Smooth muscle cell (in vitro differentiated cells): ENCODE measurements around the gene AKAP5. TPM values are rescaled to one million over a fixed set of nuclear protein-coding genes. Genes with fewer than 3 reads are reported as not detected.
"Not testable (repeated sequence)": the region's sequence is repeated elsewhere in the genome, so short reads cannot be mapped to it uniquely, and the experiment has no call there.

ENCODE experiments used
- DNase-seq: peaks from one replicate; lab custom pipeline; 2025; ENCODE audit not compliant: unreplicated experiment; lab: John Stamatoyannopoulos, UW
- H2AFZ ChIP-seq: fragments of 200-600 bp; sonication (generic); 2 replicates; pipeline ENCODE4 v1.6.0; 2016; ENCODE audit warnings: antibody characterized with exemption, low read depth, mild to moderate bottlenecking
- H3F3A ChIP-seq: fragments of 200-600 bp; sonication (generic); 2 replicates; pipeline ENCODE4 v1.6.0; 2017; ENCODE audit warnings: antibody characterized with exemption, low read depth
- H3K27ac ChIP-seq: fragments of 200-600 bp; sonication (generic); 2 replicates; pipeline ENCODE4 v1.5.1; 2016; ENCODE audit warnings: low read depth, mild to moderate bottlenecking
- H3K27me3 ChIP-seq: fragments of 200-600 bp; sonication (generic); 2 replicates; pipeline ENCODE4 v1.6.1; 2016; ENCODE audit warnings: low read depth, mild to moderate bottlenecking
- H3K36me3 ChIP-seq: fragments of 200-600 bp; sonication (generic); 2 replicates; pipeline ENCODE4 v1.5.1; 2016; ENCODE audit warnings: low read depth
- H3K4me1 ChIP-seq: fragments of 200-600 bp; sonication (generic); 2 replicates; pipeline ENCODE4 v1.5.1; 2016; ENCODE audit warnings: low read depth
- H3K4me2 ChIP-seq: fragments of 200-600 bp; sonication (generic); 2 replicates; pipeline ENCODE4 v1.6.0; 2016; ENCODE audit warnings: mild to moderate bottlenecking
- H3K4me3 ChIP-seq: fragments of 200-600 bp; sonication (generic); 2 replicates; pipeline ENCODE4 v1.5.1; 2016; ENCODE audit warnings: mild to moderate bottlenecking
- H3K79me2 ChIP-seq: fragments of 200-600 bp; sonication (generic); 2 replicates; pipeline ENCODE4 v1.6.0; 2016; ENCODE audit warnings: low read depth, mild to moderate bottlenecking
- H3K9ac ChIP-seq: fragments of 200-600 bp; sonication (generic); 2 replicates; pipeline ENCODE4 v1.6.0; 2016; ENCODE audit warnings: low read depth
- H3K9me3 ChIP-seq: fragments of 200-600 bp; sonication (generic); replicated peaks from 2 replicates; pipeline ENCODE4 v1.5.1; 2016; ENCODE audit warnings: low read depth
- H4K20me1 ChIP-seq: fragments of 200-600 bp; sonication (generic); 2 replicates; pipeline ENCODE4 v1.6.0; 2016; ENCODE audit warnings: low read depth
- WGBS: methylation state at CpG from one replicate; pipeline ENCODE4 v1.1.7; 2016; ENCODE audit warnings: low lambda C conversion rate; 5-methylcytosine and 5-hydroxymethylcytosine counted together
- polyA plus RNA-seq: library from polyadenylated mRNA; unstranded; fragments of >200 nt; fragmentation: Nextera tagmentation; extraction: Ambion mirVana; gene quantifications from 2 replicates; pipeline ENCODE4 v1.2.1, GENCODE V29; 2016
- total RNA-seq: library from RNA; depleted of rRNA; stranded (reverse); fragments of >200 nt; gene quantifications from 2 replicates; pipeline ENCODE4 v1.2.3, GENCODE V29; 2014
- TF ChIP-seq, protein P1 (sequence below): fragments of 200-600 bp; sonication (generic); IDR thresholded peaks from 2 replicates; pipeline ENCODE4 v1.5.1; 2017; ENCODE audit warnings: borderline replicate concordance, mild to moderate bottlenecking, antibody characterized with exemption; ENCODE audit not compliant: insufficient read depth, poor library complexity, severe bottlenecking

The AKAP5 gene
- total and polyA plus RNA-seq, 2 experiments from 2014 or later = 0.94 to 4.4 TPM

DNA sequence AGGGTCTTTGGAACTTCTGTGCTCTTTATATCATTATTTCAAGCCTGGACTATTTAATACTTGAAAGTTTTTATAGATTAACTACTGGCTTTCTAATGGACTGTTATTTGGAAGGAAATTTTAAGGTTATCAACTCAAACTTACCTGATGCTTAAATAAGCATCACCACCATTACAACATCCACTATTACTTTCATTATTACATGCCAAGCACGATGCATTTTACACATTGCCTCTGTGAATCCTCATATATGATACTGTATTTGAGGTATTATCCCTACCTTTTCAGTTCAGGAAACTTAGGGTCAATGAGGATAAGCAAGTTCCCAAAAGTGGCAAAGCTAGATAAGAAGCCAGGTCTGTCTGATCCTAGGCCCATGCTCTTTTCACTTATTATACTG is 51.7 kb downstream of the AKAP5 start:
- no peak for DNase-seq
- Histone ChIP-seq H3K4me1 (no peaks in the 10 kb centered on the region), H3K4me2 (no peak overlapping the region), H3K27ac (peak overlapping the region; percentile 21), H3K79me2 (peaks cover 100% of the 10 kb centered on the region), H3F3A (peaks cover 24% of the 10 kb centered on the region), H4K20me1 (peaks cover 99% of the 10 kb centered on the region), H3K36me3 (no peaks in the 10 kb centered on the region), H3K27me3 (no peaks in the 10 kb centered on the region), H3K4me3 (no peak overlapping the region), H3K9me3 (no peaks in the 10 kb centered on the region), H3K9ac (no peak overlapping the region), H2AFZ (no peak overlapping the region)
- TF ChIP-seq, protein P1, sequence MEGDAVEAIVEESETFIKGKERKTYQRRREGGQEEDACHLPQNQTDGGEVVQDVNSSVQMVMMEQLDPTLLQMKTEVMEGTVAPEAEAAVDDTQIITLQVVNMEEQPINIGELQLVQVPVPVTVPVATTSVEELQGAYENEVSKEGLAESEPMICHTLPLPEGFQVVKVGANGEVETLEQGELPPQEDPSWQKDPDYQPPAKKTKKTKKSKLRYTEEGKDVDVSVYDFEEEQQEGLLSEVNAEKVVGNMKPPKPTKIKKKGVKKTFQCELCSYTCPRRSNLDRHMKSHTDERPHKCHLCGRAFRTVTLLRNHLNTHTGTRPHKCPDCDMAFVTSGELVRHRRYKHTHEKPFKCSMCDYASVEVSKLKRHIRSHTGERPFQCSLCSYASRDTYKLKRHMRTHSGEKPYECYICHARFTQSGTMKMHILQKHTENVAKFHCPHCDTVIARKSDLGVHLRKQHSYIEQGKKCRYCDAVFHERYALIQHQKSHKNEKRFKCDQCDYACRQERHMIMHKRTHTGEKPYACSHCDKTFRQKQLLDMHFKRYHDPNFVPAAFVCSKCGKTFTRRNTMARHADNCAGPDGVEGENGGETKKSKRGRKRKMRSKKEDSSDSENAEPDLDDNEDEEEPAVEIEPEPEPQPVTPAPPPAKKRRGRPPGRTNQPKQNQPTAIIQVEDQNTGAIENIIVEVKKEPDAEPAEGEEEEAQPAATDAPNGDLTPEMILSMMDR = no peak
- 97% methylated on average over 1 of the region's 1 CpG for WGBS

DNA sequence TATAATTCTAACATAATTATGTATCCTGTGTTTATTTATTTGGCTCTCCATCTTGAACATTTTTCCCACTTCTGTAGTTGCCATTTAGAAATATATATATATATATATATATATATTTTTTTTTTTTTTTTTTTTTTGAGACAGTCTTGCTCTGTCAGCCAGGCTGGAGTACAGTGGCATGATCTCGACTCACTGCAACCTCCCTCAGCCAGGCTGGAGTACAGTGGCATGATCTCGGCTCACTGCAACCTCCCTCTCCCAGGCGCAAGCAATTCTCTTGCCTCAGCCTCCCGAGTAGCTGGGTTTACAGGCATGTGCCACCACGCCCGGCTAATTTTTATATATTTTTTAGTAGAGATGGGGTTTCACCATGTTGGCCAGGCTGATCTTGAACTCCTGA is 52.4 kb downstream of the AKAP5 start:
- H2AFZ ChIP-seq, H3K4me1 ChIP-seq, H3K4me2 ChIP-seq, DNase-seq, H3K27ac ChIP-seq, H3K27me3 ChIP-seq, H3K36me3 ChIP-seq, H3K4me3 ChIP-seq, H3K9ac ChIP-seq, H3K9me3 ChIP-seq: not testable (repeated sequence)
- 95% methylated on average over 6 of the region's 6 CpGs for WGBS
- Histone ChIP-seq H3K79me2 (peaks cover 99% of the 10 kb centered on the region), H4K20me1 (peaks cover 99% of the 10 kb centered on the region), H3F3A (peaks cover 31% of the 10 kb centered on the region)

DNA sequence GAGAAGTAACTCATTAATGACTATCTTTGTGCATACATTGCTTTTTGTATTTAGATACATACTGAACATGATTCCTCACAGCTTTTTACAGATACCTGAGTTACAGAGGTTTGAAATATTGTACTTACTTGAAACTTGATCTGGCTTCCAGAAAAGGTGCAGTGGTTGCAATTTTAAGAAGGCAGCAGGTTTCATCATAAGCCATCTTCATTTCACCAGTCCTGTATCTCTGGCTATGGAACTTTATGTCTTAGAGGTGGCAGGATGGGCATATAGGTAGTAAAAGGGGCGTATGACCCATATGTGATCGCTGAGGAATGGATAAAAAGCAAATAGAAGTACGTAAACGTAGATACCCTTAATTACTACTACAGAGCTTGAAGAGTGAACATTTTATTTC is 52.9 kb downstream of the AKAP5 start:
- WGBS = 98% methylated on average over 4 of the region's 4 CpGs
- Histone ChIP-seq H3K36me3 (no peaks in the 10 kb centered on the region), H3F3A (peaks cover 37% of the 10 kb centered on the region), H3K9me3 (no peaks in the 10 kb centered on the region), H4K20me1 (peaks cover 99% of the 10 kb centered on the region), H3K27ac (peak overlapping the region; percentile 25), H3K79me2 (peaks cover 99% of the 10 kb centered on the region), H3K4me2 (no peak overlapping the region), H3K4me1 (no peaks in the 10 kb centered on the region), H3K4me3 (no peak overlapping the region), H2AFZ (no peak overlapping the region), H3K9ac (no peak overlapping the region), H3K27me3 (no peaks in the 10 kb centered on the region)
- TF ChIP-seq, protein P1 = no peak
- no peak for DNase-seq

DNA sequence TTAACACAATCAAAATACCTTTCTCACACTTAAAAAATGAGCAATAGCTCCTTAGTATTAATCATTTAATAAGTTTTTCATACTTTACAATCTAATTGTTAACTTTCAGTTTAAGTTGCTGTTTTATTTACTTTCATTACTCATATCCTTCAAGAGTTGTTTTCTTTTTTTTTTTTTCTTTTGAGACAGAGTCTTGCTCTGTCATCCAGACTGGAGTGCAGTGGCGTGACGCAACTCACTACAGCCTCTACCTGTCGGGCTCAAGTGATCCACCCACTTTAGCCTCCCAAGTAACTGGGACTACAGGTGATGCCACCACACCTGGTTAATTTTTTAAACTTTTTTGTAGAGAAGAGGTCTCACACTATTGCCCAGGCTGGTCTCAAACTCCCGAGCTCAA is 55.4 kb downstream of the AKAP5 start:
- H3K36me3 ChIP-seq = peaks cover 5% of the 10 kb centered on the region
- peaks cover 43% of the 10 kb centered on the region for H3F3A ChIP-seq
- no peak overlapping the region for H2AFZ ChIP-seq
- WGBS = 92% methylated on average over 4 of the region's 4 CpGs
- H3K4me2 ChIP-seq = no peak overlapping the region
- peaks cover 95% of the 10 kb centered on the region for H4K20me1 ChIP-seq
- TF ChIP-seq, protein P1 = no peak
- H3K9me3 ChIP-seq = no peaks in the 10 kb centered on the region
- no peaks in the 10 kb centered on the region for H3K4me1 ChIP-seq
- no peak for DNase-seq
- peaks cover 98% of the 10 kb centered on the region for H3K79me2 ChIP-seq
- H3K27ac ChIP-seq = peak overlapping the region; percentile 43
- no peaks in the 10 kb centered on the region for H3K27me3 ChIP-seq
- no peak overlapping the region for H3K4me3 ChIP-seq
- no peak overlapping the region for H3K9ac ChIP-seq
